Measurements from ENCODE around the gene SIGLEC14.
"Not testable (repeated sequence)": the region's sequence is repeated elsewhere in the genome, so short reads cannot be mapped to it uniquely, and the experiment has no call there.

The SIGLEC14 gene, protein sequence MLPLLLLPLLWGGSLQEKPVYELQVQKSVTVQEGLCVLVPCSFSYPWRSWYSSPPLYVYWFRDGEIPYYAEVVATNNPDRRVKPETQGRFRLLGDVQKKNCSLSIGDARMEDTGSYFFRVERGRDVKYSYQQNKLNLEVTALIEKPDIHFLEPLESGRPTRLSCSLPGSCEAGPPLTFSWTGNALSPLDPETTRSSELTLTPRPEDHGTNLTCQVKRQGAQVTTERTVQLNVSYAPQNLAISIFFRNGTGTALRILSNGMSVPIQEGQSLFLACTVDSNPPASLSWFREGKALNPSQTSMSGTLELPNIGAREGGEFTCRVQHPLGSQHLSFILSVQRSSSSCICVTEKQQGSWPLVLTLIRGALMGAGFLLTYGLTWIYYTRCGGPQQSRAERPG

DNA sequence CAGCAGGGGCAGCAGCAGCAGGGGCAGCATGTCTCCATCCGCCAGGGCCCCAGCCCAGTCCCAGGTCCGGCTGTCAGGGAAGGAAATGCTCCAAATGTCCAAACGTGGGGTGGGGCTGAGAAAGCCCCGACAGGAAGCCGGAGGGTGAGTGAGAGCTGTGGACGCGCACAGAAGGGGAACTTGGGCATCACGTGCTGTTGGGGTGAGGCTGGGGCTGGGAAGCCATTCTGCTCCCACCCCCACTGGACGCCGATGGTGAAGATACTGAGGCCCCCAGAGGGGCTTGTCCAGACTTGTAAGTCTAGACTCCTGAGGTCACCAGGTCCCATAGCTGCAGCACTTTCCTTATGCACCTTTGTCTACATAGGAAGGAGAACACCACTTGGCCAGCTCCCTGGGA lies at the start of gene SIGLEC14:
Gene SIGLEC14 (minus strand): TSS at position 96 of the 400 bp plus-strand sequence. CDS start 66 bp downstream, at position 30.
- FAIRE-seq, result not testable (repeated sequence)

DNA sequence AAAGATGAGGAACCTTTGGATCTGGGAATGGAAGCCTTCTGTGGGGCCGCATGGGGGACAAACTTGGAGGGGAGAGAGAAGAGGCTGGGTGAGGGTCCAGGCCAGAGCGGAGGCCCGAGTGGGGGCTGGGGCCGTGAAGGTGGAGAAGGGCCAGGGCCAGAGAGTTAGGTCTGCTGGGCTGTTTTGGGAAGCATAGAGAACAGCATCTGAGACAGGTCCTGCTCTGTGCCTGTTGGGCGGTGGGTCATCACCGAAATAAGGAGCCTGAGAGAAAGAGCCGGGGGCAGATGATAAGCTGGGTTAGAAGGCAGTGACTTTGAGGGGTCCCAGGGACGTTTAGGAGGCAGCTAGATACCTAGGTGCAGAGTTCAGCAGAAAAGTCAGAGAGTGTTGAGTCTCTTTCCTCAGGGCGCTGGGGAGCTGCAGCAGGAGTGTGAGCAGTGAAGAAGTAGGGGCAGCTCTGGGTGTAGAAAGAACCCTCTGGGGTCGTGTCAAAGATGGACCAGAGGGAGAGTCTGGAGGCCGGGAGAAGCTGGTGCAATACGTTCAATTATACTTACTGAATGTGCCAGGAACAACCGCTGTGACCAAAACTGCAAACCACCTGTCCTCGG lies 49.2 kb upstream of the SIGLEC14 start:
- FAIRE-seq, result no peak

DNA sequence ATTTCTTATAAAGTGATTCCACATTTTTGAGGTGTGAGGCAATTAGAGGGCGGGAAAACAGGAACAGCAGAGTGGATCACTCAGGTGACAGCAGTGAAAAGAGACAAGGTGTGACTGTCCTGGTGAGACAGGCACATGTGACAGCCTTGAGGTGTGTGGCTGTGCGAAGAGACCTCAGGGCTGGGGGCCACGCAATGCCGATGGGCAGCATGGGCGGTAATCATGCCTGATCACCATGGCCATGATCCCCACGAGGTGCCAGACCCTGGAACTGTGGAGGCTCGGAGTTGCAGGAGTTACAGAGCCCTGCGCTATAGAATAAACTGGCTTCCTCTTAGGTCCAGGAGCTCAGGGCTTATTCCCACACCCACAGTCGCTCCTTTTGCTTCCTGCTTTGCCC lies 48.5 kb upstream of the SIGLEC14 start:
- no peak for FAIRE-seq

DNA sequence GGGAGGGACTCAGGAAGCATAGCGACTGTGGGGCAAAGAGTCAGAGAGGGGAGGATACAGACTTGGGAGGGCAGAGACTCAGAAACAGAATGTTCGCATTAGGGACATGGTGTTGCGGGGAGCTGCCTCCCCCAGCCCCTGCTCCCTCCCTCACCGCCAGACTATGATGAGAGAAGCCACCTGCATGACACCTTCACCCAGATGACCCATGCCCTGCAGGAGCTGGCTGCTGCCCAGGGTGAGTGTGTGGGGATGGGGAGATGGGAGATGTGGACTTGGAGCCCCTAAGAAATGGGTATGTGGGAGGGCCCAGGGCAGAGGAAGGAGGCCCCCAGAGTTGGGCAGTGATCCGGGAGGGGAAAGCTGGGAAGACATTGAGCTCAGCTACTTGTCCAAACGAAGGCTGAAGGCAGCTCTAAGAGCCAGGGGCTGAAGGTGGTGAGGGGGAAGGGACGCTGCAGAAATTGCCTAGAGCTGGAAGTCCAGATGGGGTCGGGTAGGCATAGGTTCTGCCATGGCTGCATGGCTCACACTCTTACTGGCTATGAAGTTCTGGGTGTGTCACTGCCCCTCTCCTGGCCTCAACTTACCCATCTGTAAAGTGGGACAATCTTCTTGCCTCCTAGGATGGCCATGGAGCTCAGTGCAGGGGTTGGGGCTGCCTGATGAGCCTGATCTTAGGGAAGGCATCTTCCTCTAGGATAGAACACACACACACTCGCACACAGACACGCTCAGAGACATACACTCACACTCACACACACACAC lies 47.9 kb upstream of the SIGLEC14 start:
- no peak for FAIRE-seq

DNA sequence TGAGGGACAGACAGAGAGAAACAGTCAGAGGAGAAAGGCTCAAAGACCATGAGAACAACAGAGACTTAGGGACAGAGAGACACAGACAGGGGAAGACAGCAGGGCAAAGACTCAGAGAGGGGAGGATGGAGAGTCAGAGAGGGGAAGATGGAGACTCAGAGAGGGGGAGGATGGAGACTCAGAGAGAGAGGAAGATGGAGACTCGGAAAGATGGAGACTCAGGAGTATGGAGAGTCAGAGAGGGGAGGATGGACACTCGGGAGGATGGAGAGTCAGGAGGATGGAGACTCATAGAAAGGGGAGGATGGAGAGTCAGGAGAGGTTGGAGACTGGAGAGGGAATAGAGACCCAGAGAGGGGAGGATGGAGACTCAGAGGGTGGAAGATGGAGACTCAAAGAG lies 47.2 kb upstream of the SIGLEC14 start:
- no peak for FAIRE-seq

DNA sequence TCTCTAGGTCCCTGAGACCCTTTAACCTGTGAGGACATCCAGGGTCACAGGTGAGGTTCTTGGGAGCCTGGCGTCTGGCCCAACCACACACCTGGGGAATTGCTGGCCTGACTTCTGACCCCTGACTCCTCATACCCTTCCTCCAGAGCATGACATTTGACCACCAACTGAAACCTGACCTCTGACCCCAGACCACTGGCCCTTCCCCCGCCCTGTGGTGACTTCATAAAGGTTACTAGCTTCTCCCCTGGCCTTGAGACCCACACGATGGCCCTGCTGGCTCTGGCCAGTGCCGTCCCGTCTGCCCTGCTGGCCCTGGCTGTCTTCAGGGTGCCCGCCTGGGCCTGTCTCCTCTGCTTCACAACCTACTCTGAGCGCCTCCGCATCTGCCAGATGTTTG lies 46.6 kb upstream of the SIGLEC14 start, which contains the start of gene SPACA6:
Gene SPACA6 (plus strand): TSS at position 71 of the 400 bp plus-strand sequence. CDS start 197 bp downstream, at position 268.
- no peak for FAIRE-seq

DNA sequence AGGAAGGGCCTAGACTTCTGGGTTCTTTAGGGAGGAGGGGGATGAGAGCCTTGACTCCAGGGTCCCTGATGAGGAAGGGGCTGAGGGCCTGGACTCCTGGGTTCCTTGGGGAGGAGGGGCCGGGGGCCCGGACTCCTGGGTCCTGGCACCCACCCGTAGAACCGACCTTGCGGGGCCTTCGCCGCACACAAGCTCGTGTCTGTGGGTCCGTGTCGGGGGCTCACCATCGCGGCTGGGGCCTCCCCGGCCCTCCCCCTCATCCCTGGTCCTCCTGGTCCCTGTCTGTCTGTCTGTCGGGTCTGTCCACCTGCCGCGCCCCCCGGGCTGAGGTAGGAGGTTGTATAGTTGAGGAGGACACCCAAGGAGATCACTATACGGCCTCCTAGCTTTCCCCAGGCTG lies 45.8 kb upstream of the SIGLEC14 start:
- FAIRE-seq, result no peak

DNA sequence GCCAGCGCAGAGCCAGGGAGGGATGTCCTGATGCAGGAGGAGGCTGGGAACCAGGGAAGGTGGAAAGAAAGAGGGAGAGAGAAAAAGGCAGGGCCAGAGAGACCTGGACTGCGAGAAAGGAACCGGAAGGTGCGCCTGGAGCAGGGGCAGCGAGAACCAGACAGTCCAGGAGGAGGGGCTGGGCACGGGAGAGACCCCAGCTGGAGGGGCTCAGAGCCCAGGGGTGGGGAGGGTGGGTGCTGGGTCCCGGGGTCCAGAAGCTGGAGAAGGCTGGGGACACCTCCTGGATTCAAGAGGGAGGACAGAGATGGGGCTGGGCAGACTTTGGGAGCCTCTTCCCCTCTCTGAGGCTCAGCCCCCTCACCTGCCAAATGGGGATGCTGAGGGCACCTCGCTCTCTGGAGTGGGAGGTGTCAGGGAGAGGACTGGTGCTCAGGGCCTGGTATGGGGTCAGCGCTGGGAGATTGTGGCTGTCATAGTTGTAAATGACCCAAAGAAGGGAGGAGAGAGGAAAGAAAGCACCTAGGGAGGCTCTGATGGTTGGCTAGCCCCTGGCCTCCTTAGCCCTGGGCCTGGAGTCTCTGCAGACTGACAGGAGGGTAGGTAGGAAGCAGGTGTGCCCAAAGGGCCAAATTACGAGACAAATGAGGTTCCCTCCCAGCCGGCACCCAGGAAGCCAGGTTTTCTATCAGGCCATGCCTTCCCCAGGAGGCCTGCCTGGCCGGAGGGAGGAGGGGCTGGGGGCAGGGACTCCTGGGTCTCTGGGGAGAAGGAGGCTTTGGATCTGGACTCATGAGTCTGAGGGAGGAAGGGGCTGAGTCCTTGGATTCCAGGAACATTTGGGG lies 45.2 kb upstream of the SIGLEC14 start:
- FAIRE-seq, result no peak

DNA sequence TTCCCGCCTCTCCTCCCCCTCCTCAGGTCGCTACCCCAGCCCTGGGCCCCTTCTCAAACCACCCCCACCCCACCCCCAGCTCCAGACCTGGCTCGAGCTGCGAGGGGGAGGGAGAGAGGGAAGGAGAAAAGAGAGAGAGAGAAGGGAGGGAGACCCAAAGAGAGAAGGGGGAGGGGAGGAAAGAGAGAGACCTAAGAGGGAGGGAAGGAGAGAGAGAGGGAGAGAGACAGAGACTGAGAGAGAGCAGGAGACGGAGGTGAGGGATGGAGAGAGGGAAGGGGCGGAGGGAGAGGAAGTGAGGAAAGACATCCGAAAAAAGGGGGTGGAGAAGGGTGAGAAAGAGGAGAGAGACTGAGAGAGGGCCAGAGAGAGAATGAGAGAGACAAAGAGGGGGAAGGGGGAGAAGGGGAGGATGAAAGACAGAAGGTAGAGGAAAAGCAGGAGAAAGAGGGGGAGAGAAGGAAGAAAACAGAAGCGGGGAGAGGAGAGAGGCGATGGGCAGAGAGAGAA lies 44.5 kb upstream of the SIGLEC14 start:
- FAIRE-seq, result no peak

DNA sequence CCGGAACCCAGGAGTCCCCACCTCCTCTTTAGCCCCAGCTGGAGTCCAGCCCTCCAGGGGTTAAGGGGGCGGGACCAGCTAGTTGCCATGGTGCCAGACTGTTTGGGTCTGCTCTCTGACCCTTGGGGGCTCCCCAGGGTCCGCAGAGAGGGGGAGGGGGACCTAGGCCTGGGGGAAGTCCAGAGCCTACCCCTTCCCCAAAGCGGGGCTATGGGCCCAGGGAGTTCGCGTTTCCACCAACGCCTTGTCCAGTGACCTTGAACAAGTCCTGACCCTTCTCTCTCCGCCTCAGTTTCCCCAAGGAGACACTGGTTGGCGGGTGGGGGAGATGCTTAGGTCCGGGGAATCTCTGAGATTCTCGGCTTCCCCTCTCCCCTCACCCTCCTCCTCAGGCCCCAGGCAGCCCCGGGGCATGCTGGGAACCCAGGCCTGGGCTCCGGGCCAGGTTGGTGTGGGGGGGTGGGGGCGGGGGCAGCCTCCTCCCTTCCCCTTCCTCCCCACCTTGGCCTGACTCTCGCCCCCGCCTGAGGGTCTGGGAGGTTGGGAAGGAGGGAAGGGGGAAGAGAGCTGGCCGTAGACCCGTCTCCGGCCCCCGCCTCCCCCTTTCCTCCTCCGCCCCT lies 43.9 kb upstream of the SIGLEC14 start:
- FAIRE-seq, result no peak

DNA sequence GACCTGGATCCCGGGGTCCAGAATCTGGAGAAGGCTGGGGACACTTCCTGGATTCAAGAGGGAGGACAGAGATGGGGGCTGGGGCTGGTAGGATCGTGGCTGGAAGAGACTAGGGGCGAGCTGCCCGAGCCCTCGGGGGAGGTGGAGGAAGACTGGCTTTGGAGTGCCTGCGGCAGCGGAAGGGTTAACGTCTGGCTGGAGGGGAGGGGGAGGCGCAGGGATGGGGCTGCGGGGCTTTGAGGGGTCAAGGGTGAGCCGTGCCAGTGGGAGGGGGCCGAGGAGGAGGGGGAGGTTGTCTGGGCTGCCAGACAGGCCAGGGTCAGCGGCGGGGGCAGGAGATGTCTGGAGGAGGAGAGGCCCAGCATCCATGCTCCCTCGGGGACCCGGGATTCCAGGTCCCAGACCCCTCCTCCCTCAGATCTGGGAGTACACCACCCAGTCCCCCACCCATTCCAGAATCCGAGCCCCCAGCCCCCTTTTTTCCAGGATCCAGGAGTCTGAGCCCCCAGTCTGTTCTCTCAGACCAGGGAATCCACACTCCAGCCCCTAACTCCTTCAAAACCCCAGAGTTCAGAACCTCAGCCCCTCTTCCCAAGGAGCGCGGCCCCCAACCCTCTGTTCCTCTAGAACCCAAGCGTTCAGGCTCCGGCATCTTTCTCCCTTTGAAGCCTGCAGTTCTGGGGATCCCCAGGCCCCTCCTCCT lies 43.3 kb upstream of the SIGLEC14 start:
- no peak for FAIRE-seq

DNA sequence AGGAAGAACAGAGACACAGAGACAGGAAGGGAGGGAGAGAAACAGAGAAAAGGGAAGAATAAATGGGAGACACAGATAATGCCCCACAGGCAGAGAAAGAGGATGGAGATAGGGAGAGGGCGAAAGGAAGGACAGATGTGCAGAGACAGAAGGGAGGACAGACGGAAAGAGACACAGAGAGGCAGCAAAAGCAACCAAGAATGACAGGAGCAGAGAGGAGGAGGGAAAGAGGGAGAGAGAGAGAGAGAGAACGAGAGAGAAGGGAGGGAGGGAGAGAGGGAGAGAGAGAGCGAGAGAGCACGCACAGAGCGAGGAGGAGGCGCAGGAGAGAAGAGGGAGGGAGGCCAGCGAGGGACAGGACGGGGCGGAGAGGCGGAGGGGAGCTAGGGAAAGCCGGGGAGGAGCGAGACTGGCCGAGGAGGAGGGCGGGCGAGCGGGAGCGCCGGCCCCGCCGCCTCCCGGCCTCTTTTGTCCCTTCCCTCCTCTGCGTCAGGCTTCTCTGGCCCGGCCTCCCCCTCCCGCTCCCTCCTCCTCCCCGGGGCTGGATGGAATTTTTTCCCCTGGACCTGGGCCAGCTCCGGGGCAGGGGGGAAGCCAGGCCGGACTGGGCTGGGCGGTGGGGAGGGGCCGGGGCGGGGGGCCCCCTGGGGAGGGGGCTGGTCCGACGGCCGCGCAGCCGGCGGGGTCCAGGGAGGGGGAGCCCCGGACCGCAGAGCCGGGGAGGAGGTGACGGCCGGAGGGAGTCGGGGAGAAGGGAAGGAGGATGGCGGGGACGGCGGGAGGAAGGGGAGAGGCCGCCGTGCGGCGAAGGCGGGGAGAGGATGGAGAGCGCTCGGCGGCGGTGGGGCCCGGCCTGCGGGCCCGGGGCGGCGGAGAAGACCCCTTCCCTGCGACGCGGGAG lies 42.3 kb upstream of the SIGLEC14 start:
- FAIRE-seq, result peak; percentile 62

DNA sequence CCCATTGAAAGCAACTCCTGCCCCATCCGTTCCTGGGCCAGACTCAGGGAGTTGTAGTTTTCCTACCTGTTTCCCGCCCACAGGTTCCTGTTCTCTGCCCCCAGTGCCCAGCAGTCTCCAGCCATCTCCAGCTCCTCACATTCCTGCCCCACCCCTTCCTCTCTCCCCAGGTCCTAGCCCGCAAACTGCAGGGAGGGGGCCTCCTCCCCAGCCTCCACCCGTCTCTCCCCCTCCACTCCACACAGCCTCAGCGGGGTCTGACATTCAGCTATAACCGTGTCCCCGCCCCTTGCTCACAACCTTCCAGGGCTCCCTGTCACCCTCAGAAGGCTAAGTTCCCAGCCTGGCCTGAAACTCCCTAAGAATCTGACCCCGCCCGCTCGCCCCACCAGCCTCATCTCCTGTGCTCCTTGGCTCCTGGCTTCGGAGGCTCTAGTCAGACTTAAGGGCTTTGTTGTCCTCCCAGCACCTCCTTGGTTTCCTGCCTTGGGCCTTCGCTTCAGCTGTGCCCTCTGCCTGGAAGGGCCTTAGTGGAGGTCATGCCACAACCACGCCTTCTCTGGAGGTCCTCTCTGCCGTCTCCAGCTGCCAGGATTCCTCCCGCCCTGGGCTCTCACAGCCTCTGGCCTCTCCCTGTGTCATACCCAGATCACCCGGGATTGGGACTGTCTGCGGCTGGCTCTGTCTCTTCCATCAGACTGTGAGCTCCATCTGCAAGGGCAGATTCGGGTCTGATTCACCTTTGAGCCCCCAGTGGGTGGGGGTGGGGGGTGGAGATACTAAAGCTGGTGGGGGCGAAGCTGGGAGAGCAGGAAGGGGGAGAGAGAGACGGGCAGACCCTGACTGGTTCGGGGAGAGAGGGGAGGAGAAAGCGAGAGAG lies 41.4 kb upstream of the SIGLEC14 start:
- no peak for FAIRE-seq

DNA sequence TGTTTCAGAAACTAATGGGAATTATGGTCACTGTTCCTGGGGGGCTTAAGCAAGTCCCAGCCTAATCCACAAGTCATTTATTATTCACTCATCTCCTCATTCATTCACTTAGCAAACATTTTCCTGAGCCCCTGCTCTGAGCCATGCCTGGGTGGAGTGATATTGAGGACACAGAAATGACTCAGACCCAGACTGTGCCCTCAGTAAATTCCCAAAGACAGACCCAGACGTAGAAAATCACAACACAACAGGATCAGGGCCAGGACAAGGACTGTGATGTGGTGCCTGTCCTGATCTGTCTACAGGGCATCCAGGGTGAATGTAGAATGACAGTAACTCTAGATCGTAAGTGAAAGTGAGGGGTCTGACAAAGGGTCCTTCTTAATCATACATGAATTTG lies 39.5 kb upstream of the SIGLEC14 start:
- no peak for FAIRE-seq

DNA sequence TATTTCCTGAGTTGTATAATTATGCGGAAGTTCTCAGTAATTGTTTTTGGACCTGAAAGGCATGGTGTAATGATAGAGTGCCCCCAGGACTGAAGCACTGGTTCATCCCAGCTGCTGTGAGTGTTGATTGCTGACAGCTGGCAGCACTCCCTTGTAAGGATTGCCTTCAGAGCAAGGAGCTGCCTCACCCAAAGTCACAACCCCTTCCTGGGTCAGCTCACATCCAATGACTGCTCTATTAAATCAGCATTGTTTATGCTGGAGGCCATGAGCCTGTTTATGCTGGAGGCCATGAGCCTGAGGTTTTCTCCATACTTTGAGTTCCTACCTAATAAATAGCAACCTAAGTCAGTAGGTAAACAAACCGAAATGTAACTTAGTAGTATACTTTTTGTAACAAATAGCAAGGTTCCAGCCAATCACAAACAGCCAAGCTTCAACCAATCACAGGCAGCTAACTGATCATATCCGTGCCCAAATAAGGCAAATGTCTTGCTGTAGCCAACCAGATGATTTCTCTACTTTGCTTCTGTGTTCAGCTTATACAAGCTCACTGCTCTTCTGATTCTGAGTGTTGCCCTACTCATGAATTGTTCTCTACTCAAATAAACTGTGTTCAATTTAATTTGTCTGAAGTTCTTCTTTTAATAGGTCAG lies 34.8 kb upstream of the SIGLEC14 start:
- FAIRE-seq, result no peak

DNA sequence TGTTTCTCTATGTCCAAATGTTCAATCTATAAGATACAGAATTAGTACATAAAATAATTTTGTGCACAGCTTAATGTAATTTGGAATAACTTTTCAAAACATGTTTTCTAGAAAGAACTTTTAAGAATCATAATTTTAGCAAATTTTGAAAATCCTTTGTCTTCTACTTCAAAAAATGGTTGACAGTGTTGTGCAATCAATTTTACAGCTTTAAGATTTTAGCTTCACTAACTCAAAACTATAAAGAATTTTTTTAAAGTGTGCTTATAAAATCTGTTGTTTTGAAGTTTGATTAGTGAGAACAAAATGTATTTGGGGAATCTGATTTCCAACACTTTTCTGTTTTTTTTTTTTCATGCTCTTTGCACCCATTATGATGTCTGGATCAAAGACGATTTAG lies 33.8 kb upstream of the SIGLEC14 start:
- no peak for FAIRE-seq

DNA sequence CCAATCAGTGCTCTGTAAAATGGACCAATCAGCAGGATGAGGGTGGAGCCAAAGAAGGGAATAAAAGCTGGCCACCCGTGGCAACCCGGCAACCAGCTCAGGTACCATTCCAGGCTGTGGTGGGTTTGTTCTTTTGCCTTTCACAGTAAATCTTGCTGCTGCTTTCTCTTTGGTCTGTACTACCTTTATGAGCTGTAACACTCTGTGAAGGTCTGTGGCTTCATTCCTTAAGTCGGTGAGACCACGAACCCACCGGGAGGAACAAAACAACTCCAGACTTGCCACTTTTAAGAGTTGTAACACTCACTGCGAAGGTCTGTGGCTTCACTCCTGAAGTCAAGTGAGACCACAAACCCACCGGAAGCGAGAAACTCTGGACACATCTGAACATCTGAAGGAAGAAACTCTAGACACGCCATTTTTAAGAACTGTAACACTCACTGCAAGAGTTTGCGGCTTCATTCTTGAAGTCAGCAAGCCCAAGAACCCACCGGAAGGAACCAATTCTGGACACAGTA lies 30.0 kb upstream of the SIGLEC14 start:
- FAIRE-seq, result no peak

DNA sequence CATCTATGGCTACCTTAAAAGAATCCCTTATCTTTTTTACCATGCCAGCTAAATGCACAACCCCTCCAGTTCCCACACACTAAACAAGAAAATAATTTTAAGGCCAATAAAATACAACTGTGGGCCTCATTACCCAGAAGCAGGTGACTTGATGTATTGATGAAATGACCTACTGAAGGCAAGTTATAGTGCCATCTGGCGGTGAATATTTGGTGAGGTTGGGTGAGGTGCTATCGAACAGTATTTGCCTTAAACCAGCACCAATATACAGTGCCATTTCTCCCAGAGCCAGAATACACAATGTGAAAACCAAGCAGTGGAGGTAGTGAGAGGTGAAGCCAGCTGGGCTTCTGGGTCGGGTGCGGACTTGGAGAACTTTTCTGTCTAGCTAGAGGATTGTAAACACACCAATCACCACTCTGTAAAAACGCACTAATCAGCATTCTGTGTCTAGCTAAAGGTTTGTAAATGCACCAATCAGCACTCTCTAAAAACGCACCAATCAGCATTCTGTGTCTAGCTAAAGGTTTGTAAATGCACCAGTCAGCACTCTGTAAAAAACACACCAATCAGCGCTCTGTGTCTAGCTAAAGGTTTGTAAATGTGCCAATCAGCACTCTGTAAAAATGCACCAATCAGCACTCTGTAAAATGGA lies 29.4 kb upstream of the SIGLEC14 start:
- FAIRE-seq, result not testable (repeated sequence)

All from endometrium (tissue), 2 donors.